ENCODE results near the gene UTP18. TPM values are rescaled to one million over a fixed set of nuclear protein-coding genes. Genes with fewer than 3 reads are reported as not detected.
A peak's percentile ranks its signal among the peaks of the same experiment; 100 is the strongest.

The UTP18 gene
- total and polyA plus RNA-seq, 2 of the 13 experiments (the other 11 are each of a cell fraction or from before 2014, with no cell fraction given): 35.2 to 104 TPM

GRCh38 chr17:51346218-51346982, 86.1 kb downstream of the UTP18 start (continued):
- TF ChIP-seq PRDM15 (CRISPR knock-in tag; IDR thresholded peaks at IDR 0.05) (no peak), ADNP (CRISPR knock-in tag; IDR thresholded peaks at IDR 0.05) (no peak), ZBTB44 (CRISPR knock-in tag; IDR thresholded peaks at IDR 0.05) (no peak), RNF2 (conservative IDR thresholded peaks at IDR 0.05; ENCODE audit: low read depth) (no peak), ZNF883 (CRISPR knock-in tag; IDR thresholded peaks at IDR 0.05; ENCODE audit: not compliant biosample characterization) (no peak), GZF1 (CRISPR knock-in tag; IDR thresholded peaks at IDR 0.05) (no peak), HBP1 (CRISPR knock-in tag; IDR thresholded peaks at IDR 0.05; ENCODE audit: low read depth) (no peak), ZNF75D (CRISPR knock-in tag; IDR thresholded peaks at IDR 0.05; ENCODE audit: borderline replicate concordance) (no peak), NR2F2 (IDR thresholded peaks at IDR 0.05; ENCODE audit: borderline replicate concordance, low read depth) (0 out of 2 replicates have a peak, but pooled peaks have one; percentile 19), ZNF746 (CRISPR knock-in tag; IDR thresholded peaks at IDR 0.05) (no peak), ETV6 (CRISPR knock-in tag; conservative IDR thresholded peaks at IDR 0.05) (no peak), ZFX (CRISPR knock-in tag; IDR thresholded peaks at IDR 0.05; ENCODE audit: low read depth) (no peak), REXO4 (CRISPR knock-in tag; IDR thresholded peaks at IDR 0.05; ENCODE audit: borderline replicate concordance) (no peak), ZNF362 (CRISPR knock-in tag; IDR thresholded peaks at IDR 0.05; ENCODE audit: borderline replicate concordance) (no peak), TAF1 (CRISPR knock-in tag; IDR thresholded peaks at IDR 0.05) (no peak), FOSL2 (CRISPR knock-in tag; IDR thresholded peaks at IDR 0.05) (peak; percentile 90), MLX (CRISPR knock-in tag; IDR thresholded peaks at IDR 0.05) (0 out of 2 replicates have a peak, but pooled peaks have one; percentile 12), ZBTB46 (CRISPR knock-in tag; IDR thresholded peaks at IDR 0.05; ENCODE audit: borderline replicate concordance) (no peak)

Data from HepG2 (cell line).